ENCODE measurements around the gene SDK1. TPM values are rescaled to one million over a fixed set of nuclear protein-coding genes. Genes with fewer than 3 reads are reported as not detected.

Gene SDK1
- total RNA-seq, 4 donors from 2014 or later, result 7.5 to 35.0 (median 10.2) TPM

DNA sequence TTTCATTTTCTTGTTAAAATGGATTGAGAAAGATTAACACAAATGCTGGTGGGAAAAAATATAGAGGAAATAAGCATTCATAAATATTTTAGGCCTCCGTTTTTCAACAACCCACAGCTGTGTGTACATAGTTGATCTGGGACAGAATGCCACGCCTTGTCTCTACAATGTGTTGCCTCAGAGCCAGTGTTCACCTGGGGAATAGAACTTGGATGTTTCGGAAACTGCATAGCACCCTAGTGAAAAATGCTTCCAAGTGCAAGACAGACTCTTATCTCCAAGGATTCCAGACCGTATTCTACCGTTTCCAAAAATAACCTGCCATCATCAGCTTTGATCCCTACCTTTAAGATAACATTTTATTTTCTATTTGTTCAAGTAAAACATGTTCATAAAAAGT lies 260.9 kb downstream of the SDK1 start:
- TF ChIP-seq, protein P1, sequence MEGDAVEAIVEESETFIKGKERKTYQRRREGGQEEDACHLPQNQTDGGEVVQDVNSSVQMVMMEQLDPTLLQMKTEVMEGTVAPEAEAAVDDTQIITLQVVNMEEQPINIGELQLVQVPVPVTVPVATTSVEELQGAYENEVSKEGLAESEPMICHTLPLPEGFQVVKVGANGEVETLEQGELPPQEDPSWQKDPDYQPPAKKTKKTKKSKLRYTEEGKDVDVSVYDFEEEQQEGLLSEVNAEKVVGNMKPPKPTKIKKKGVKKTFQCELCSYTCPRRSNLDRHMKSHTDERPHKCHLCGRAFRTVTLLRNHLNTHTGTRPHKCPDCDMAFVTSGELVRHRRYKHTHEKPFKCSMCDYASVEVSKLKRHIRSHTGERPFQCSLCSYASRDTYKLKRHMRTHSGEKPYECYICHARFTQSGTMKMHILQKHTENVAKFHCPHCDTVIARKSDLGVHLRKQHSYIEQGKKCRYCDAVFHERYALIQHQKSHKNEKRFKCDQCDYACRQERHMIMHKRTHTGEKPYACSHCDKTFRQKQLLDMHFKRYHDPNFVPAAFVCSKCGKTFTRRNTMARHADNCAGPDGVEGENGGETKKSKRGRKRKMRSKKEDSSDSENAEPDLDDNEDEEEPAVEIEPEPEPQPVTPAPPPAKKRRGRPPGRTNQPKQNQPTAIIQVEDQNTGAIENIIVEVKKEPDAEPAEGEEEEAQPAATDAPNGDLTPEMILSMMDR (IDR thresholded peaks at IDR 0.05; ENCODE audit: low read depth), result no peak

DNA sequence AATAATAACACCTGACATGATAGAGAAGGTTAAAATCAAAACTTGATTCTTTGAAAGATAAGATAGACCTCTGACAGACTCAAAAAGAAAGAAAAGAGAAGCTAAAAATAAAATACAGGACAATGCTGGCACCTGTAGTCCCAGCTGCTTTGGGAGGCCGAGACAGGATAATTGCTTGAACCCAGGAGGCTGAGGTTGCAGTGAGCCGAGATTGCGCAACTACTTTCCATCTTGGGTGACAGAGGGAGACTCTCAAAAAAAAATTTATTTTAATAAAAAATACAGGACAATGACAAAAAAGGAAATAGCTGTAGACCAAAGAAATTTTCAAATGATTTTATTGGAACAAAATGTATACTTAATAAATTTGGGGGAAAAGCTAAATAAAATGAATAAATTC lies 263.2 kb downstream of the SDK1 start:
- TF ChIP-seq, protein P1 (IDR thresholded peaks at IDR 0.05; ENCODE audit: low read depth), result no peak

DNA sequence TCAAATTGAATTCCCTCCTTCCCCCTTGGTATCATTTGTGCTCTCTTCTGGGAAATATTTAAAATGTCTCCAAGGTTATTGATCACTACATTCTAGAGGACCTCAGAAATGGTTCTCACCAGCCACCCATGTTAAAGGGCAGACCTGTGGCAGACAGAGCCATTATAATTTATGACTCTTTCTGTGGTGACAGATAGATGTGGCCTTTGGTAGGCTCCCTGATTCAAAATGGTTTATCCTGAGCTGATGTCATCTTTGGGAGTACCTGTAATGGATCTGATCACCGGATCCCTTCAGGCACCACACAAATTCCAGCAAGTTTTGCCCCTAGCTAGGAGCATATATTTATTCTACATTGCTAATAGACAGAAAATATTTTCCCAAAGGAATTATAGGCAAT lies 267.5 kb downstream of the SDK1 start:
- TF ChIP-seq, protein P1 (IDR thresholded peaks at IDR 0.05; ENCODE audit: low read depth), result no peak

DNA sequence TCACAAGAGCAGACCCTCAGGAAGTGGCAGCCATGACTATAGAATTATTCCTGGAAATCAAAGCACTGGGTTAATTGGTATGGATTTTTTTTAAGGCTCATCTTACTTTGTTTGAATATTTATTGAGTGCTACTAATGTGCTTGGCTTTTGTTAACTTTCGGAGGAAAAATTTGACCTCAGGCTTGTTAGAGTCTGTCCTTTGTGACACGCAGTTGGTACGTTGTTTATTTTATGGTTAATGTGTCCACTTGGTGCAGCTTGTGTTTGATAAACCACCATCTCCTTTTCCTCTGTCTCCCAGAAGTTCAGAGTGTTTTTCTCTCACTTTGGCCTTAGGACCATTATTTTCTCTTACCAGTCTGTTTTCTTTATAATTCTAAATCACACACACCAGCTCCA lies 268.6 kb downstream of the SDK1 start:
- TF ChIP-seq, protein P1 (IDR thresholded peaks at IDR 0.05; ENCODE audit: low read depth), result no peak

DNA sequence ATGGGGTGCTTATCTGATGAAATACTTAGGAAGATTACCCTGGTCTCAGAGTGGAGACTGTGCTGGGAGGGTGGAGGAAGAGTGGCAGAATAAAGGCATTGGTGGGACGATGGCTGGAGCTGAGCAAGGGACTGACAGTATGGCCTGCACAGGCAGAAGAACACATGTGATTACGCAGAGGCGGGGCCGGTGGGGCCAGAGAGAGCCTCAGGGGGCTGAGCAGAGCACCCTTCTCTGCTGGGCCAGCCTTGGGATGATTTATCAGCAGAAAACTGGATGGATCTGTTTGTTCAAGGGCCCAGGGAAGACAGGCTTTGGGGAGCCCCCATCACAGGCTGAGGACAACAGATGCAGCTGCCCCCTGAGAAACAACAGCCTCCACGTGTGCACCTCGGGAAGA lies 272.1 kb downstream of the SDK1 start:
- TF ChIP-seq, protein P1 (IDR thresholded peaks at IDR 0.05; ENCODE audit: low read depth), result no peak

DNA sequence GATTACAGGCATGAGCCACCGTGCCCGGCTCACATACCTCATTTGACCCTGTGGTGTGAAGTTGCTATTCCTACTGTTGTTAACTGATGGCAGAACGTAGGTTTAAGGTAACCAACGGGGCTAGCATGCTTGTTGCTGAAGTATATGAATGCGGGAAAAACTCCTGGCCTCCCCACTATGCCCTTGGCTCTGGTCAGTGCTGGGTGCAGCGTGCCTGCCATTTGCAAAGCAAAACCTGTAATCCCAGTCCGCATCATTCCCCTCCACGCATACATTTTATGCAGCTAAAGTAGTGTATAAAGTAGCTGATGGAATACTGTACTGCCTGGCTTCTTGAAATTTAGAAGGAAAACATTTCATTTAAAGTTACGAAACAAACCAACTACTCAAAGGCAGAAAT lies 273.3 kb downstream of the SDK1 start:
- TF ChIP-seq, protein P1 (IDR thresholded peaks at IDR 0.05; ENCODE audit: low read depth), result no peak

DNA sequence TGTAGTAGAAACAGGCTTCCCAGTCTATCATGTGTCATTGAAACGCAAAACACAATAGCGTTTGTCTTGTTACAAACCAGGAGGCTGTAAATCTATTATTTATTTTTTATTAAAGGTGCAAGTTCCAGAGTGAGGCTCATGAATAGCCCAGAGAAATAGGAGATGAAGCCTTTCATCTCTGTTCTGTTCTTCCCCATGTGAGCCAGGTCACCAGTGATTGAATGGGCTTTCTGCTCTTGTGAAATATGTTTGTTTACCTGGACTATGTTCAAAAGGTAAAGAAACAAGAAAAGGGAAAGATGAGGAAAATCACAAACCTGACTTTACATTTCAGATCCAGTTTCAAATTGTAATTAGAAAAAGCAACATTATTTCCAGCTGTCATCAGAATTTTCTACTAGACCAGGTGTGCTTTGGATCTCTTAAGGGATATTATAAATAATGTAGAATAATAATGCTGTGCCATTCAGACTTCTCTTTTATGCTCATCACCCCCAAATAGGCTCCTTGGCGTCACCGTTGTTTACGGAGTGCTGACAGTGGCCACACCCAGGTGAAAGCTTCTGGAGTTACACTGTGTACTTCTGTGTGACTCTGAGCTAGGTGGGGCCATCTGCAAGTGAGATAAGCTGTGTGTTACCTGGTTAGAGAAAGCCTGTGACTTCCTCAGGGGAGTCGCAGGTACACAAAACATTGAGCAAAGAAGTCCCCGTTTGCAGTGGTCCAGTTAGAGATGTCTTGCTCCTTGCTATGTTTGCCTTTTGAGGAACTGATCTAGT lies 274.9 kb downstream of the SDK1 start:
- TF ChIP-seq, protein P1 (IDR thresholded peaks at IDR 0.05; ENCODE audit: low read depth), result no peak
